Measurements from ENCODE around the gene CPO. TPM values are rescaled to one million over a fixed set of nuclear protein-coding genes. Genes with fewer than 3 reads are reported as not detected.
"Not testable (repeated sequence)": the region's sequence is repeated elsewhere in the genome, so short reads cannot be mapped to it uniquely, and the experiment has no call there.

The CPO gene
- total and polyA plus RNA-seq, 12 donors, result 0.07 to 0.59 (median 0.35) TPM; not detected in 7

- H3K4me1 ChIP-seq, result no peaks in the 10 kb centered on the region
- intact Hi-C loops (cut with DNase I), result no loop called here
- no peak overlapping the region for H3K4me3 ChIP-seq
- no peak for TF ChIP-seq CTCF (IDR thresholded peaks at IDR 0.05)
- no peaks in the 10 kb centered on the region for H3K36me3 ChIP-seq
- ATAC-seq, result no peak
- H3K27ac ChIP-seq, result no peak overlapping the region
- no peak for DNase-seq
- peaks cover 0 to 24% (median 6%) of the 10 kb centered on the region in 11 donors for H3K9me3 ChIP-seq
- H3K27me3 ChIP-seq, result no peaks in the 10 kb centered on the region
- WGBS, 2 donors, result 58 to 65% methylated on average over 2 of the region's 2 CpGs
These were observed 3.5 kb downstream of the CPO start for GRCh38 chr2:206942592-206943478.

- H3K27ac ChIP-seq; intact Hi-C loops (cut with DNase I); H3K4me3 ChIP-seq; DNase-seq; ATAC-seq; H3K4me1 ChIP-seq; H3K27me3 ChIP-seq; H3K36me3 ChIP-seq: not testable (repeated sequence)
- 95 to 97% methylated on average over 2 of the region's 2 CpGs for WGBS, 2 donors
- peaks cover 0 to 17% (median 0%) of the 10 kb centered on the region in 11 donors for H3K9me3 ChIP-seq
These were observed 14.1 kb downstream of the CPO start for GRCh38 chr2:206953404-206953803.

GRCh38 chr2:206955253-206955652 lies 15.9 kb downstream of the CPO start:
- Histone ChIP-seq H3K9me3 (peaks cover 0 to 16% (median 0%) of the 10 kb centered on the region in 11 donors), H3K27ac (no peak overlapping the region), H3K4me1 (no peaks in the 10 kb centered on the region), H3K27me3 (no peaks in the 10 kb centered on the region), H3K4me3 (no peak overlapping the region), H3K36me3 (no peaks in the 10 kb centered on the region)
- DNase-seq (no peak), ATAC-seq (no peak)
- intact Hi-C loops (cut with DNase I), result no loop called here
- no peak for TF ChIP-seq CTCF (IDR thresholded peaks at IDR 0.05)

GRCh38 chr2:206958261-206958660 lies 18.9 kb downstream of the CPO start:
- TF ChIP-seq CTCF (IDR thresholded peaks at IDR 0.05), result no peak
- Histone ChIP-seq H3K9me3 (peaks cover 0 to 14% (median 0%) of the 10 kb centered on the region in 11 donors), H3K4me1 (peaks cover 0 to 8% (median 0%) of the 10 kb centered on the region in 9 donors), H3K27me3 (no peaks in the 10 kb centered on the region), H3K36me3 (no peaks in the 10 kb centered on the region), H3K4me3 (no peak overlapping the region), H3K27ac (no peak overlapping the region)
- 88 to 89% methylated on average over 3 of the region's 3 CpGs for WGBS, 2 donors
- ATAC-seq, result no peak
- DNase-seq, result no peak
- intact Hi-C loops (cut with DNase I), result no loop called here

- peaks cover 0 to 12% (median under 1%) of the 10 kb centered on the region in 9 donors for H3K4me1 ChIP-seq
- DNase-seq (no peak), ATAC-seq (peak in 5 of 8 donors; percentile 29 to 80 (median 57))
- no peaks in the 10 kb centered on the region for H3K9me3 ChIP-seq
- TF ChIP-seq CTCF (IDR thresholded peaks at IDR 0.05), result no peak
- H3K27ac ChIP-seq, result peak overlapping the region in 5 of 10 donors; percentile 5 to 52 (median 9)
- H3K36me3 ChIP-seq, result no peaks in the 10 kb centered on the region
- WGBS, 2 donors, result 52 to 54% methylated on average over 4 of the region's 4 CpGs
- no peak overlapping the region for H3K4me3 ChIP-seq
- intact Hi-C loops (cut with DNase I), result loop anchor here in 1 of 10 donors (10.0 kb wide), 1 partner anchor 148 kb away; no protein-coding TSS in a partner anchor
- H3K27me3 ChIP-seq, result no peaks in the 10 kb centered on the region
These were observed 23.6 kb downstream of the CPO start for GRCh38 chr2:206962966-206963365.

Data from heart right ventricle (tissue), 16 donors.